MM.1S (cell line): ENCODE measurements around the gene STEAP1B.

Experiments used
- DNase-seq: peaks from one replicate; pipeline ENCODE4 v3.0.0-alpha.2; 2015
- H2AFZ ChIP-seq: fragments of 300-600 bp; sonication (generic); 2 replicates; pipeline ENCODE4 v1.6.0; 2016; ENCODE audit warnings: antibody characterized with exemption, low read length
- H3F3A ChIP-seq: fragments of 300-600 bp; sonication (generic); 2 replicates; pipeline ENCODE4 v1.6.1; 2016; ENCODE audit warnings: mild to moderate bottlenecking, antibody characterized with exemption, low read length, moderate library complexity, mixed read lengths; ENCODE audit not compliant: insufficient read depth
- H3K27ac ChIP-seq: fragments of 300-600 bp; sonication (generic); 2 replicates; pipeline ENCODE4 v1.5.1; 2016; ENCODE audit warnings: mild to moderate bottlenecking, low read length
- H3K27me3 ChIP-seq: fragments of 300-600 bp; sonication (generic); replicated peaks from 2 replicates; pipeline ENCODE4 v1.6.0; 2016; ENCODE audit warnings: low read length; ENCODE audit not compliant: insufficient read depth
- H3K36me3 ChIP-seq: fragments of 300-600 bp; sonication (generic); replicated peaks from 2 replicates; pipeline ENCODE4 v1.6.1; 2016; ENCODE audit warnings: mild to moderate bottlenecking, low read length, mixed read lengths; ENCODE audit not compliant: insufficient read depth
- H3K4me1 ChIP-seq: fragments of 300-600 bp; sonication (generic); 2 replicates; pipeline ENCODE4 v1.6.1; 2016; ENCODE audit warnings: low read length, mixed read lengths
- H3K4me2 ChIP-seq: fragments of 300-600 bp; sonication (generic); 2 replicates; pipeline ENCODE4 v1.6.0; 2016; ENCODE audit warnings: low read depth, low read length
- H3K4me3 ChIP-seq: fragments of 300-600 bp; sonication (generic); 2 replicates; pipeline ENCODE4 v1.5.1; 2016; ENCODE audit warnings: low read length, mixed read lengths
- H3K79me2 ChIP-seq: fragments of 300-600 bp; sonication (generic); 2 replicates; pipeline ENCODE4 v1.6.1; 2016; ENCODE audit warnings: mixed run types, low read length, mixed read lengths
- H3K9ac ChIP-seq: fragments of 300-600 bp; sonication (generic); 2 replicates; pipeline ENCODE4 v1.6.1; 2016; ENCODE audit warnings: low read length, mixed read lengths
- H3K9me2 ChIP-seq: fragments of 300-600 bp; sonication (generic); replicated peaks from 2 replicates; pipeline ENCODE4 v1.6.1; 2016; ENCODE audit warnings: mild to moderate bottlenecking, low read length, mixed read lengths; ENCODE audit not compliant: insufficient read depth
- H3K9me3 ChIP-seq: fragments of 300-600 bp; sonication (generic); replicated peaks from 2 replicates; pipeline ENCODE4 v1.6.1; 2016; ENCODE audit warnings: mild to moderate bottlenecking, low read length, mixed read lengths; ENCODE audit not compliant: insufficient read depth
- H4K20me1 ChIP-seq: fragments of 300-600 bp; sonication (generic); 2 replicates; pipeline ENCODE4 v1.6.1; 2016; ENCODE audit warnings: mild to moderate bottlenecking, low read length, moderate library complexity, mixed read lengths; ENCODE audit not compliant: insufficient read depth
- CTCF ChIP-seq: fragments of 300-600 bp; sonication (generic); IDR thresholded peaks from 2 replicates; pipeline ENCODE4 v1.5.1; 2016; ENCODE audit warnings: antibody characterized with exemption, low read length, mixed read lengths
- EZH2 ChIP-seq: fragments of 300-600 bp; sonication (generic); optimal IDR thresholded peaks from 2 replicates; pipeline ENCODE3; 2017; ENCODE audit warnings: low read depth, mild to moderate bottlenecking, antibody characterized with exemption, low read length, mixed read lengths
- EZH2phosphoT487 ChIP-seq: fragments of 300-600 bp; sonication (generic); IDR thresholded peaks from 2 replicates; pipeline ENCODE4 v1.6.1; 2018; ENCODE audit warnings: antibody characterized with exemption, low read length

STEAP1B gene

GRCh38 chr7:22469371-22470143 is 30.4 kb downstream of the STEAP1B start:
- Histone ChIP-seq H3K4me1 (peaks cover 23% of the 10 kb centered on the region), H3K27me3 (no peaks in the 10 kb centered on the region), H4K20me1 (no peaks in the 10 kb centered on the region), H3F3A (peaks cover 10% of the 10 kb centered on the region), H3K9me2 (no peaks in the 10 kb centered on the region), H2AFZ (no peak overlapping the region), H3K4me3 (no peak overlapping the region), H3K9me3 (no peaks in the 10 kb centered on the region), H3K79me2 (no peaks in the 10 kb centered on the region), H3K9ac (no peak overlapping the region), H3K27ac (peak overlapping the region; percentile 51; the same call in 1 of the 2 replicates), H3K4me2 (peak overlapping the region; percentile 44), H3K36me3 (no peaks in the 10 kb centered on the region)
- peak; percentile 78 for DNase-seq
- TF ChIP-seq EZH2 (no peak), CTCF (no peak), EZH2phosphoT487 (no peak)

- peaks cover 23% of the 10 kb centered on the region for H3K4me1 ChIP-seq
- no peaks in the 10 kb centered on the region for H3K79me2 ChIP-seq
- no peaks in the 10 kb centered on the region for H4K20me1 ChIP-seq
- H3K4me2 ChIP-seq, result no peak overlapping the region
- H3K27me3 ChIP-seq, result no peaks in the 10 kb centered on the region
- DNase-seq, result no peak
- H3K9me3 ChIP-seq, result no peaks in the 10 kb centered on the region
- TF ChIP-seq EZH2 (no peak), CTCF (no peak), EZH2phosphoT487 (no peak)
- H3K4me3 ChIP-seq, result no peak overlapping the region
- no peak overlapping the region for H3K27ac ChIP-seq
- H3F3A ChIP-seq, result peaks cover 10% of the 10 kb centered on the region
- no peaks in the 10 kb centered on the region for H3K36me3 ChIP-seq
- H2AFZ ChIP-seq, result no peak overlapping the region
- no peaks in the 10 kb centered on the region for H3K9me2 ChIP-seq
- no peak overlapping the region for H3K9ac ChIP-seq
Measured at GRCh38 chr7:22468609-22469008, 31.4 kb downstream of the STEAP1B start.

GRCh38 chr7:22464299-22464698 is 35.7 kb downstream of the STEAP1B start:
- Histone ChIP-seq H3K9ac (no peak overlapping the region), H3F3A (peaks cover under 1% of the 10 kb centered on the region; the same call in 1 of the 2 replicates), H4K20me1 (no peaks in the 10 kb centered on the region), H3K4me3 (no peak overlapping the region), H3K27me3 (no peaks in the 10 kb centered on the region), H3K9me2 (no peaks in the 10 kb centered on the region), H3K36me3 (no peaks in the 10 kb centered on the region), H3K79me2 (no peaks in the 10 kb centered on the region), H2AFZ (no peak overlapping the region), H3K4me1 (peaks cover 2% of the 10 kb centered on the region; the same call in 1 of the 2 replicates), H3K4me2 (no peak overlapping the region), H3K9me3 (no peaks in the 10 kb centered on the region), H3K27ac (no peak overlapping the region)
- no peak for TF ChIP-seq EZH2phosphoT487
- TF ChIP-seq CTCF, result no peak
- no peak for TF ChIP-seq EZH2
- DNase-seq, result no peak
